ENCODE results near the gene STRAP.

DNA sequence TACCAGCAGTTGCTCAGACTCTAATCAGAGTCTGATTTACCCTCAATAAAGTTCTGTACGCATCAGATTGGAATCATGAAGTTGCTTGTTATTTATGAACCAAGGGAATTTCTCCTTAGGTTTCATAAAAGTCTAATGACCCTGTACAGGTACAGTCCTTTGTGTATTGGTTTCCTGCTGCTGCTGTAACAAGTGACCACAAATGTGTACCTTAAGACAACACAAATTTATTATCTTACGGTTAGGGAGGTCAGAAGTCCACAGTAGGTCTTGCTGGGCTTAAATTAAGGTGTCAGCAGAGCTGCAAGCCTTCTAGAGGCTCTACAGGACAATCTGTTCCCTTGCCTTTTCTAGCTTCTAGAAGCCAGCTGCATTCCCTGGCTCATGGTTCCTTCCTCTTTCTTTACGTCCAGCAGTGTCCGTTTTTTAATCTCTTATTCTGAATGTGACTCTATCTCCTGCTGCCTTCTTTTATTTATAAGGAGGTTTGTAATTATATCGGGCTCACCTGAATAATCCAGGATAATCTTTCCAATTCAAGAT, 22.3 kb downstream of the STRAP start:
- TF ChIP-seq POLR2A (IDR thresholded peaks at IDR 0.05; ENCODE audit: low read length) (no peak), GATA1 (IDR thresholded peaks at IDR 0.05; ENCODE audit: low read depth, low read length) (no peak)
